Loucy (cell line): Measurements from ENCODE around the gene RPP14.

Experiments
- H2AFZ ChIP-seq: fragments of 200-600 bp; sonication (generic); 2 replicates; pipeline ENCODE4 v1.6.0; 2016; ENCODE audit warnings: antibody characterized with exemption, mild to moderate bottlenecking, low read length, moderate library complexity
- H3F3A ChIP-seq: fragments of 200-600 bp; 2 replicates; pipeline ENCODE4 v1.6.0; 2016; ENCODE audit warnings: antibody characterized with exemption, low read depth, mild to moderate bottlenecking
- H3K27me3 ChIP-seq: fragments of 200-600 bp; sonication (generic); 2 replicates; pipeline ENCODE4 v1.6.1; 2014; ENCODE audit warnings: low read length, mild to moderate bottlenecking; ENCODE audit not compliant: insufficient read depth, poor library complexity, severe bottlenecking
- H3K36me3 ChIP-seq: fragments of 200-600 bp; sonication (generic); 2 replicates; pipeline ENCODE4 v1.6.1; 2016; ENCODE audit warnings: low read length; ENCODE audit not compliant: insufficient read depth
- H3K4me1 ChIP-seq: fragments of 200-600 bp; sonication (generic); 2 replicates; pipeline ENCODE4 v1.5.1; 2014; ENCODE audit warnings: low read length, mild to moderate bottlenecking; ENCODE audit not compliant: insufficient read depth, poor library complexity, severe bottlenecking
- H3K4me2 ChIP-seq: fragments of 200-600 bp; sonication (generic); 2 replicates; pipeline ENCODE4 v1.6.0; 2014; ENCODE audit warnings: antibody characterized with exemption, low read length, low read depth, mild to moderate bottlenecking; ENCODE audit not compliant: poor library complexity, severe bottlenecking
- H3K4me3 ChIP-seq: fragments of 200-600 bp; sonication (generic); 2 replicates; pipeline ENCODE4 v1.5.1; 2014; ENCODE audit warnings: low read length, mild to moderate bottlenecking, mixed read lengths; ENCODE audit not compliant: poor library complexity, severe bottlenecking
- H3K79me2 ChIP-seq: fragments of 200-600 bp; sonication (generic); 2 replicates; pipeline ENCODE4 v1.6.1; 2014; ENCODE audit warnings: low read length; ENCODE audit not compliant: insufficient read depth
- H3K9ac ChIP-seq: fragments of 200-600 bp; sonication (generic); 2 replicates; pipeline ENCODE4 v1.6.0; 2014; ENCODE audit warnings: mild to moderate bottlenecking, low read depth, low read length, moderate library complexity; ENCODE audit not compliant: poor library complexity, severe bottlenecking
- H3K9me2 ChIP-seq: fragments of 200-600 bp; sonication (generic); replicated peaks from 2 replicates; pipeline ENCODE4 v1.6.1; 2016; ENCODE audit warnings: low read depth, low read length, mixed read lengths
- H3K9me3 ChIP-seq: fragments of 200-600 bp; sonication (generic); 2 replicates; pipeline ENCODE4 v1.6.1; 2014; ENCODE audit warnings: mild to moderate bottlenecking, antibody characterized with exemption, low read length, low read depth; ENCODE audit not compliant: insufficient read depth
- H4K20me1 ChIP-seq: fragments of 200-600 bp; sonication (generic); 2 replicates; pipeline ENCODE4 v1.6.0; 2014; ENCODE audit warnings: antibody characterized with exemption, low read length, mild to moderate bottlenecking; ENCODE audit not compliant: insufficient read depth, poor library complexity, severe bottlenecking
- EZH2phosphoT487 ChIP-seq: fragments of 200-600 bp; IDR thresholded peaks from 2 replicates; pipeline ENCODE4 v1.6.1; 2018; ENCODE audit warnings: antibody characterized with exemption, mild to moderate bottlenecking, moderate library complexity, borderline replicate concordance
- TF ChIP-seq, protein P1 (sequence below): fragments of 200-600 bp; sonication (generic); conservative IDR thresholded peaks from 2 replicates; pipeline ENCODE4 v1.5.1; 2014; ENCODE audit warnings: mild to moderate bottlenecking, antibody characterized with exemption, low read length

RPP14 gene

DNA sequence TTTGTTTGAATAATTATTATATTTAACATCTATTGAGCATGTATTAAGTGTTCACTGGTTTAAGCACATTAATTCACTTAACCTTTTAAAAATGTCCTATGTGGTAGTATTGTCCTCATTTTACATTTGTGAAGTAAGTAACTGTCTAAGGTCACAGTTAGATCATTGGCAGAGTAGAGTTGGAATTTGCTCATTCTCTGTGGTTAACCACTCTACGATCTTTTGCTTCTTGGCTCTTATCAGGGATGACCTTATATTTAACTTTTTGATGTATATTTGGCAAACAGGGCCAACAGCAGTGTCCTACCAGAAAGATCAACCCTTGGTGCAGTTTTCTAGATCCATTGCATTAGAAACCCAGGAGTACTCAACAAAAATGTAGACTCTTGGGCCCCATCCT is 60.7 kb downstream of the RPP14 start:
- no peaks in the 10 kb centered on the region for H3F3A ChIP-seq
- peaks cover 61% of the 10 kb centered on the region for H3K79me2 ChIP-seq
- TF ChIP-seq, protein P1, sequence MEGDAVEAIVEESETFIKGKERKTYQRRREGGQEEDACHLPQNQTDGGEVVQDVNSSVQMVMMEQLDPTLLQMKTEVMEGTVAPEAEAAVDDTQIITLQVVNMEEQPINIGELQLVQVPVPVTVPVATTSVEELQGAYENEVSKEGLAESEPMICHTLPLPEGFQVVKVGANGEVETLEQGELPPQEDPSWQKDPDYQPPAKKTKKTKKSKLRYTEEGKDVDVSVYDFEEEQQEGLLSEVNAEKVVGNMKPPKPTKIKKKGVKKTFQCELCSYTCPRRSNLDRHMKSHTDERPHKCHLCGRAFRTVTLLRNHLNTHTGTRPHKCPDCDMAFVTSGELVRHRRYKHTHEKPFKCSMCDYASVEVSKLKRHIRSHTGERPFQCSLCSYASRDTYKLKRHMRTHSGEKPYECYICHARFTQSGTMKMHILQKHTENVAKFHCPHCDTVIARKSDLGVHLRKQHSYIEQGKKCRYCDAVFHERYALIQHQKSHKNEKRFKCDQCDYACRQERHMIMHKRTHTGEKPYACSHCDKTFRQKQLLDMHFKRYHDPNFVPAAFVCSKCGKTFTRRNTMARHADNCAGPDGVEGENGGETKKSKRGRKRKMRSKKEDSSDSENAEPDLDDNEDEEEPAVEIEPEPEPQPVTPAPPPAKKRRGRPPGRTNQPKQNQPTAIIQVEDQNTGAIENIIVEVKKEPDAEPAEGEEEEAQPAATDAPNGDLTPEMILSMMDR: no peak
- H2AFZ ChIP-seq: no peak overlapping the region
- H3K9ac ChIP-seq: peak overlapping the region; percentile 15
- no peaks in the 10 kb centered on the region for H3K9me2 ChIP-seq
- H3K36me3 ChIP-seq: peaks cover 29% of the 10 kb centered on the region; the same call in 1 of the 2 replicates
- no peaks in the 10 kb centered on the region for H3K27me3 ChIP-seq
- peaks cover 9% of the 10 kb centered on the region for H4K20me1 ChIP-seq
- H3K9me3 ChIP-seq: no peaks in the 10 kb centered on the region
- H3K4me3 ChIP-seq: peak overlapping the region; percentile 5
- H3K4me1 ChIP-seq: peaks cover 31% of the 10 kb centered on the region
- H3K4me2 ChIP-seq: peak overlapping the region; percentile 43

DNA sequence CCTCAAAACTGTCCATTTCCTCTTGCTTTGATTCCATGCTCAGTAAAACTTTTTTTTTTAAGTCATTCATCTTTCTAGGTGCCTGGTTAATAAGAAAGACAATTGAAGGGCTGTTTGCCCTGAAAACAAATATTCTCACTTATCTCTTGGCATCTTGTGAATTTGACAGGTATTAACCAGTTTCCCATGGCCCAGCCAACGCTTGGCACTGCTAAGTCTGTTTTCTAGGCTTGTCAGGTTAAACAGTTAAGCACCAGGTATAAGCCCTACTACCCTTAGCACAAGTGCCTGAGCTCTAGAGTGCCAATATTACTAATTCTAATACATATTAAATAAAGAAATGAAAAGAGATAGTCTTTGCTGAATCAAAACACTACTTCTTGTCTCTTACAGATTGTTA is 63.0 kb downstream of the RPP14 start:
- no peak overlapping the region for H2AFZ ChIP-seq
- H3F3A ChIP-seq: no peaks in the 10 kb centered on the region
- no peak overlapping the region for H3K9ac ChIP-seq
- H3K4me2 ChIP-seq: no peak overlapping the region
- no peak overlapping the region for H3K4me3 ChIP-seq
- TF ChIP-seq EZH2phosphoT487: no peak
- TF ChIP-seq, protein P1: no peak
- peaks cover 33% of the 10 kb centered on the region; the same call in 1 of the 2 replicates for H3K36me3 ChIP-seq
- H3K27me3 ChIP-seq: no peaks in the 10 kb centered on the region
- H4K20me1 ChIP-seq: peaks cover 7% of the 10 kb centered on the region
- no peaks in the 10 kb centered on the region for H3K9me2 ChIP-seq
- no peaks in the 10 kb centered on the region for H3K9me3 ChIP-seq
- peaks cover 26% of the 10 kb centered on the region for H3K4me1 ChIP-seq
- H3K79me2 ChIP-seq: peaks cover 37% of the 10 kb centered on the region
